ENCODE measurements around the gene IGF2BP3.

GRCh38 chr7:23276376-23276775, 193.9 kb downstream of the IGF2BP3 start:
- TF ChIP-seq, protein P1, sequence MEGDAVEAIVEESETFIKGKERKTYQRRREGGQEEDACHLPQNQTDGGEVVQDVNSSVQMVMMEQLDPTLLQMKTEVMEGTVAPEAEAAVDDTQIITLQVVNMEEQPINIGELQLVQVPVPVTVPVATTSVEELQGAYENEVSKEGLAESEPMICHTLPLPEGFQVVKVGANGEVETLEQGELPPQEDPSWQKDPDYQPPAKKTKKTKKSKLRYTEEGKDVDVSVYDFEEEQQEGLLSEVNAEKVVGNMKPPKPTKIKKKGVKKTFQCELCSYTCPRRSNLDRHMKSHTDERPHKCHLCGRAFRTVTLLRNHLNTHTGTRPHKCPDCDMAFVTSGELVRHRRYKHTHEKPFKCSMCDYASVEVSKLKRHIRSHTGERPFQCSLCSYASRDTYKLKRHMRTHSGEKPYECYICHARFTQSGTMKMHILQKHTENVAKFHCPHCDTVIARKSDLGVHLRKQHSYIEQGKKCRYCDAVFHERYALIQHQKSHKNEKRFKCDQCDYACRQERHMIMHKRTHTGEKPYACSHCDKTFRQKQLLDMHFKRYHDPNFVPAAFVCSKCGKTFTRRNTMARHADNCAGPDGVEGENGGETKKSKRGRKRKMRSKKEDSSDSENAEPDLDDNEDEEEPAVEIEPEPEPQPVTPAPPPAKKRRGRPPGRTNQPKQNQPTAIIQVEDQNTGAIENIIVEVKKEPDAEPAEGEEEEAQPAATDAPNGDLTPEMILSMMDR (IDR thresholded peaks at IDR 0.05): no peak
- no peak for TF ChIP-seq POLR2A (IDR thresholded peaks at IDR 0.05)
